ENCODE data around the gene PSMD2. TPM values are rescaled to one million over a fixed set of nuclear protein-coding genes. Genes with fewer than 3 reads are reported as not detected.
"Not testable (repeated sequence)": the region's sequence is repeated elsewhere in the genome, so short reads cannot be mapped to it uniquely, and the experiment has no call there.

PSMD2 gene
- 211 TPM for total RNA-seq
- long read RNA-seq, transcript PSMD2-201 (21 exons, 3,449 nt) = major isoform, 516 of 841 reads
- long read RNA-seq, partial matches to known transcripts = 258 of 841 reads
- long read RNA-seq, other reads (novel, unspliced or antisense) = 66 of 841 reads

GRCh38 chr3:184298759-184299487 is at the start of gene PSMD2:
TSS of gene PSMD2 (plus strand) at chr3:184299241. CDS start at chr3:184299267, 26 bp downstream.
- peak; percentile 99 for DNase-seq (ENCODE audit: low spot score)

- DNase-seq (ENCODE audit: low spot score) = peak; percentile 97
Measured at GRCh38 chr3:184249412-184250166, 49.5 kb upstream of the PSMD2 start, which contains the start of gene EEF1AKMT4. TSS of gene EEF1AKMT4 (plus strand) at chr3:184249672. CDS start at chr3:184249695, 23 bp downstream.

GRCh38 chr3:184250167-184250828 is 48.7 kb upstream of the PSMD2 start:
- DNase-seq (ENCODE audit: low spot score) = no peak

GRCh38 chr3:184255291-184256039 is 43.6 kb upstream of the PSMD2 start:
- no peak for DNase-seq (ENCODE audit: low spot score)

GRCh38 chr3:184257083-184257915 is 41.7 kb upstream of the PSMD2 start:
- no peak for DNase-seq (ENCODE audit: low spot score)

- DNase-seq (ENCODE audit: low spot score) = no peak
Measured at GRCh38 chr3:184258926-184259325, 40.1 kb upstream of the PSMD2 start.

- no peak for DNase-seq (ENCODE audit: low spot score)
Measured at GRCh38 chr3:184259396-184259877, 39.6 kb upstream of the PSMD2 start.

GRCh38 chr3:184259878-184260723 is 38.9 kb upstream of the PSMD2 start:
- DNase-seq (ENCODE audit: low spot score) = no peak

GRCh38 chr3:184260724-184261269 is 38.2 kb upstream of the PSMD2 start:
- DNase-seq (ENCODE audit: low spot score) = no peak

GRCh38 chr3:184261270-184261853 is 37.7 kb upstream of the PSMD2 start, which contains the start of gene CAMK2N2:
TSS of gene CAMK2N2 (minus strand) at chr3:184261553. CDS start at chr3:184261285, 268 bp downstream.
- no peak for DNase-seq (ENCODE audit: low spot score)

GRCh38 chr3:184261854-184262763 is 36.9 kb upstream of the PSMD2 start:
- DNase-seq (ENCODE audit: low spot score) = no peak

- no peak for DNase-seq (ENCODE audit: low spot score)
Measured at GRCh38 chr3:184262764-184263179, 36.3 kb upstream of the PSMD2 start.

- not testable (repeated sequence) for DNase-seq (ENCODE audit: low spot score)
Measured at GRCh38 chr3:184267249-184267648, 31.8 kb upstream of the PSMD2 start.

GRCh38 chr3:184272269-184272668 is 26.8 kb upstream of the PSMD2 start:
- no peak for DNase-seq (ENCODE audit: low spot score)

GRCh38 chr3:184275381-184275701 is 23.7 kb upstream of the PSMD2 start:
- no peak for DNase-seq (ENCODE audit: low spot score)

GRCh38 chr3:184275961-184276910 is 22.8 kb upstream of the PSMD2 start, which contains the start of gene ECE2:
TSS of gene ECE2 (plus strand) at chr3:184276022. CDS start at chr3:184276154, 132 bp downstream.
- DNase-seq (ENCODE audit: low spot score) = no peak
